SK-N-SH treated with all-trans-retinoic acid at 6 μM for 48 hours (cell line): Measurements from ENCODE around the gene NRAP.

Source experiments
- CREB5 ChIP-seq: fragments of 250-450 bp; sonication (Bioruptor Pico); IDR thresholded peaks from 2 replicates; pipeline ENCODE4 v1.5.1; 2020; ENCODE audit warnings: low read depth, mild to moderate bottlenecking, moderate library complexity
- CSDC2 ChIP-seq: fragments of 250-450 bp; sonication (Bioruptor Pico); IDR thresholded peaks from 2 replicates; pipeline ENCODE4 v1.5.0; 2020; ENCODE audit warnings: mild to moderate bottlenecking, moderate library complexity
- ISL1 ChIP-seq: fragments of 250-450 bp; sonication (Bioruptor Pico); IDR thresholded peaks from 2 replicates; pipeline ENCODE4 v2.1.2; 2022; ENCODE audit warnings: mild to moderate bottlenecking, moderate library complexity
- POU6F1 ChIP-seq: fragments of 250-450 bp; sonication (Bioruptor Pico); IDR thresholded peaks from 2 replicates; pipeline ENCODE4 v1.8.0; 2021; ENCODE audit warnings: low read depth, mild to moderate bottlenecking, moderate library complexity, borderline replicate concordance
- PPARA ChIP-seq: fragments of 250-450 bp; sonication (Bioruptor Pico); IDR thresholded peaks from 2 replicates; pipeline ENCODE4 v1.5.0; 2020; ENCODE audit warnings: mild to moderate bottlenecking, borderline replicate concordance
- TSHZ2 ChIP-seq: fragments of 250-450 bp; sonication (Bioruptor Pico); IDR thresholded peaks from 2 replicates; pipeline ENCODE4 v1.5.0; 2020; ENCODE audit warnings: mild to moderate bottlenecking, moderate library complexity
- ZFP30 ChIP-seq: fragments of 450-650 bp; formaldehyde crosslinking; IDR thresholded peaks from 2 replicates; pipeline ENCODE4 v1.5.0; 2022; ENCODE audit warnings: mild to moderate bottlenecking, moderate library complexity
- ZNF70 ChIP-seq: fragments of 450-650 bp; formaldehyde crosslinking; IDR thresholded peaks from 2 replicates; pipeline ENCODE4 v1.5.0; 2020; ENCODE audit warnings: mild to moderate bottlenecking, moderate library complexity

DNA sequence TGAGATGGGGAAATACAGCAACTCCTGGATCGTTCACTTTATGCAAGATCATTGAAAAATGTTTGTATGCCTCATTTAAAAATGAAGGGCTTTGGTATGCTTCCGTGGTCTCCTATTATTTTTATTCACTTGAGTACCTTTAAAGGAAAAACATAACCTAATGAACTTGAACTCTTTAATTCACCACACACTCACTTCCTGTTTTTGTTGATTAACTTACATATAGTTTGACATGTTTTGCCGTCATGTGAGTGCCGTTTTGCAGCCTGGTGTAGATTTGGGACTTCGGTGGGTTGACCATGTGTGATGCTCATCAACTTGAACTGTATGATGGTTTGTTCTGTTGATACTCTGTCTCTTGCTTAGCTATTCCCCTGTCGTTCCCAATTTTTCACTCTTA lies 44.8 kb upstream of the NRAP start:
- TF ChIP-seq CREB5 (CRISPR knock-in tag), result no peak
- no peak for TF ChIP-seq ZNF70
- no peak for TF ChIP-seq PPARA (CRISPR knock-in tag)
- no peak for TF ChIP-seq TSHZ2 (CRISPR knock-in tag)
- TF ChIP-seq ZFP30 (CRISPR knock-in tag), result no peak
- TF ChIP-seq CSDC2 (CRISPR knock-in tag), result no peak
- TF ChIP-seq POU6F1 (CRISPR knock-in tag), result no peak
- no peak for TF ChIP-seq ISL1 (CRISPR knock-in tag)
